ENCODE measurements around the gene OSBP.
A peak's percentile ranks its signal among the peaks of the same experiment; 100 is the strongest.

The OSBP gene

DNA sequence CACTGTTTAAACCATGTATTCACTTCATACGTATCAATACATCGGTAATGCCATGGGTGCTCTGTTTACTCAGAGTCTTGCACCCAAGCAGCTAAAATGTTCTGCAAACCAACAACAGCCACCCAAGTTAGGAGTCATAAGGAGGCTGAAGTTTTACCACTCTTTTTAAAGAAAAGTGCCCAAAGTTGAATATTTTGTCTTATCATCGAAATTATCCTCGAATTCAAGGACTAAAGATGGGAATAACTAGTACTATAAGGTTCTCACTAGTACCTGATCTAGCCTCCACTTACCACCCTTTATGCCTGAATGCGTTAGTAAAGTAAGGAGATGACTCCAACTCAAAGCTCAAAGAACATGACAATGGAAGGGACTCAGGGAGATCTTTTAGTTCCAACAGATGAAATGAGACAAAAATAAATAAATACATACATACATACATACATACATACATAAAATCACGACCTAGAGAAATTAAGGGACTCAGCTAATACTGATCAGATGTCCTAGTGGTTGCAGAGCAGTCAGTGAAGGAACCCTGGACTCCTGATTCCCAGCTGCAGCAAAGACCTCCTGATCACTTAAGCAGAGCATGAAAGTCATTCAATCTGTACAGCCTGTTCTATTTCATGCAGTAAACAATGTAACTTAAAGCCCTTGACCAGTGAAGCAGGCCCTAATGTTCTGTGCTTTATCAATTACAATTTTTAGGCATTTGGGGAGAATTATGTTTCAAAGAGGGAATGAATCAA is 7.7 kb downstream of the OSBP start:
- no peak for DNase-seq (ENCODE audit: low read depth)

GRCh38 chr11:59602432-59602831 is 13.1 kb downstream of the OSBP start:
- no peak for DNase-seq (ENCODE audit: low read depth)

DNA sequence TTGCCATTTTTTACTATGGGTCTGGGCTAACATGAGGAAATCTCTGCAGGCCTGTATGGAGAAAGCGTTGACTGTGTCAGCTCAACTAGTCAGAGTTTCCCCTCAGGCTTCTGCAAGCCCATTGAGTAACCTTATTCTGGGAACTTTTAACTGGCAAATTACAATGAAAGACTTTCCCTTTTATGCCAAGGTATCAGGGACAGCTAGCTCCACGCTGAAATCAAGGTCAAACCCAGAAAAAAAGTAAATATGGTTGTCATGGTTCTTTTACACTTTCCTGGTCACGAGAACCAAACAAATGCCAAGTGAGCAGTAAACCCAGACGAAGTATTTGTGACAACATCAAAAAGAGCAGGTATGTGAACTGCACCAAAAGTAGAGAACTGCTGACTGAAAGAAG is 13.8 kb downstream of the OSBP start:
- no peak for DNase-seq (ENCODE audit: low read depth)

GRCh38 chr11:59600636-59601035 is 14.9 kb downstream of the OSBP start:
- DNase-seq (ENCODE audit: low read depth), result no peak

DNA sequence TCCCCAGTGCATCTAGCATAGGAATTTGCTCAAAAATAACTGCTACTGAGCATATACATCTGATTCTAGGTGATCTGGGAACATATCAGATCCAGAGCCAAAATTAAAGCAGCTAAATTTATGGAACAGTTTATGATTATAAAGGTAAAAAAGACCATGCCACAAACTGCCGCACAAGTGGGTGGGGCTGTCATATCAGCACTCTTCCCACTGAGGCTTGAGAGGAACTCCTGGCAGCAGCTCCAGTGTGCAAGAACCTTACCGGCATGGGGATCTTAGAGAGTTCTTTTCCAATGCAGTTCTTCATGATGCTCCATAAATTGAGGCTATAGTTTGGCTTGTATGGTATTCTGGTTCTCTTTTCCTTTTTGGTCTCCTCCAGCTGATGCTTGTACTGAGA is 15.3 kb downstream of the OSBP start:
- no peak for DNase-seq (ENCODE audit: low read depth)

- DNase-seq (ENCODE audit: low read depth), result no peak
These were observed 16.6 kb downstream of the OSBP start for GRCh38 chr11:59598961-59599360.

GRCh38 chr11:59584294-59584693 is 31.3 kb downstream of the OSBP start:
- no peak for DNase-seq (ENCODE audit: low read depth)

DNA sequence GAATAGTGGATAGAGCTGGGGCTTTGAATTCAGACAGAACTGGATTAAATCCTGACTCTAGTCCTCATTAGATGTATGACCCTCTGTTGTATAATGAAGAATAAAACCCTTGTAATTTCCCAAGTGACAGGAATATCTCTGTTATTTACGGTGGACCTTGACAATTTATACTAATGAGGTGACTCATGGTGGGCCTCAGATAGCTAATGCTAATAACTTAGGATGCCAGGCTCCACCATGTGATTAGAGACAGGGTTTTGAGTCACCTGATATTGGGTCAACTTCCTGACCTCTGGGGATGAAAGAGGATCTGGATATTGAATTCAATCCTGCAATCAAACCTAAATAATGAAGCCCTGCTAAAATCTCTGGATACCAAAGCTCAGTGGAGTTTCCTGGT is 33.6 kb downstream of the OSBP start:
- DNase-seq (ENCODE audit: low read depth), result no peak

DNA sequence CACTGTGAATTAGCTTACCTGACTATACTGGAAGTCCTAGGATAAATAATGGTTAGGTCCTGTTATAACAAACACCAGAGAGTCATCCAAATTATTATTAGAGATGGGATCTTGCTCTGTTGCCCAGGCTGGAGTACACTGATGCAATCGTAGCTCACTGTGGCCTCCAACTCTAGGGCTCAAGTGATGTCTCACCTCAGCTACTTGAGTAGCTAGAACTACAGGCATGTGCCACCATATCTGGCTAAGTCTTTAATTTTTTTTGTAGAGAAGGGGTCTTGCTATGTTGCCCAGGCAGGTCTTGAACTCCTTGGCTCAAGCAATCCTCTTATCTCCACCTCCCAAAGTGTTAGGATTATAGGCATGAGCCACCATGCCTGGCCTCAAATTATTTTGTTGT is 37.2 kb downstream of the OSBP start:
- no peak for DNase-seq (ENCODE audit: low read depth)

DNA sequence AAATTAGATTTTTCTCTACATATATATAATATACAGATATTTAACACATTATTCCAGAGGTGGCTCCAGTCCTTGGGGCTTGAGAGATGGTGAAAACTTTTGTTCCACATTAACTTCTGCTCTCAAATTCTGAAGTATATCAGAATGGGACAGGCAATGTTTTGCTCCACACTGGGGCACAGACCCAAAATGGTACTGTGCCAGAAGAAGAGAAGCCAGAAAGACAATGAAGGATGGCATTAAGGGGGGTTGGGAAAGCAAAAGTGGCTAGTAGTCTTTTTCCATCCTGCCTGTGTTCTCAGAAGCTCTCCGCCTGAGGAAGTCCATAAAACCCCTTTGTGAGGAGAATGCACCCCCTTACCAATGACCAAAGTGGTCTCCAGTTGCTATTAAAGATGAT is 40.1 kb downstream of the OSBP start:
- no peak for DNase-seq (ENCODE audit: low read depth)

- no peak for DNase-seq (ENCODE audit: low read depth)
These were observed 40.6 kb downstream of the OSBP start for GRCh38 chr11:59574932-59575502.

- no peak for DNase-seq (ENCODE audit: low read depth)
These were observed 41.1 kb downstream of the OSBP start for GRCh38 chr11:59574467-59574866.

- DNase-seq (ENCODE audit: low read depth), result peak; percentile 73
These were observed 42.4 kb downstream of the OSBP start for GRCh38 chr11:59573216-59573615.

DNA sequence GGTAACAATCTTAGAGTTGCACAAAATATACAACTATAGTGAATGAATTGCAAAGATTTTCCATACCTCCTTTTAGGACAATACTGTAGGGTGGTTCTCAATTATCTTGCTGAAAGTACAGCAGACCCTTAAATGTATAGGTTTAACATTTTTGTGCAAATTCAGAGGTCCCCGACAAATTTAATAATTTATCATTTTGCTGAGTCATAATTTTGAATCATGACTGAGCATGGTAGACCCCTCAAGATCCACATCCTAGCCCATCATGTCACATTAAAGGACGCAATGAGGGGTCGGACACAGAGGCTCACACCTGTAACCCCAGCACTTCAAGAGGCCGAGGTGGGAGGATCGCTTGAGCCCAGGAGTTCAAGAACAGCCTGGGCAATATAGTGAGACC is 43.5 kb downstream of the OSBP start:
- no peak for DNase-seq (ENCODE audit: low read depth)

DNA sequence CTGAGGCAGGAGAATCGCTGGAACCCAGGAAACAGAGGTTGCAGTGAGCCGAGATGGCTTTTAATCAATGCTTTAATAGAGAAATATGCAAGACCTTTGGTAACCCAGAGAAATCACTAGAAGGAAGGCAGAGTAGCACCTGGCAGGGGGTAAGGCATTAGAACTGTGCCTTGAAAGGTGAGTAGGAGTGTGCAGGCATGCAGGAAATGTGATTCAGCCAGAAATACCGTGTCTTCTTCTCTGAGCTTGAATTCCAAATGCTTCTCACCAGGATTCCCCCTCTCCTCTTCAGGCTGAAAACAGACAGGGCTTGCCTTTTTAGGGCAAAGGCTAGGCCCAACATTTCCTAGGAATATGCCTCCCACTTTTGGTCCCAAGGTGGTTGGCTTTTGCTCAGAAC is 53.3 kb downstream of the OSBP start:
- no peak for DNase-seq (ENCODE audit: low read depth)

GRCh38 chr11:59560702-59561473 is 54.7 kb downstream of the OSBP start:
- DNase-seq (ENCODE audit: low read depth), result peak; percentile 14

DNA sequence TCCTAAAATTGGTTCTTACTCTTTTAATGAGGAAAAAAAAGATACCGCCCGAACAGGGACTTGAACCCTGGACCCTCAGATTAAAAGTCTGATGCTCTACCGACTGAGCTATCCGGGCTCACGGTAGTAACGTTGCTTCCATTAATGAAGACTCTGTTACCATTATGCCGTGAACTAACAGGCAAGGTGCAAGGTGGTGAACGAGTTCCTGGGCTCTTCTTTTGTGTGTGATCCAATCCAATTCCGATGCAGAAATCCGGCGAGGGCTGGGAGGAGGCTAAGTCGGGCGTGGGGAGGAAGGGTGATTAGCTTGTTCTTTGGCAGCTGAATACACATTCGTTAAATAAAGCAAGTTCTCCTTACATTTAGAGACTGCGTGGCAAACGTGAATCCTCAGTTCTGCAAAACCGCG is 55.3 kb downstream of the OSBP start:
- peak; percentile 18 for DNase-seq (ENCODE audit: low read depth)

DNA sequence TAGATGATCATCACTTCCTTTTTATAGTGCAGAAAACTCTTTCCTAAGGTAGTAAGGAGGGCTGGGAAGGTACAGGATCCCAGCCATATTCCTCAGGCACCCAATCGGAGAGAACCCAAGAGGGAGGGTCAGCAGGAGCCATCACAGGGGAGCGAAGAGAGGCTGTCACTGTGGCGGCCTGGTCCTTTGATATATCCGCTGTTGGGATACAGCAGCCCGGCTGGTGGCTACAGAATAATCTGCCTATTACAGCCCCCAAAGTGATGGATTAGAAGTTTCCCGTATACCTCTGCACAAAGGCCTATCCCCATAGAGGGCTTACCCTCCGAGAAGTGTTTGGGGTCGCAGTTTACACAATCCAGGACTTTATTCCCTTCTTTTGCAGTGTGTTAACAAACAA is 55.7 kb downstream of the OSBP start:
- no peak for DNase-seq (ENCODE audit: low read depth)

DNA sequence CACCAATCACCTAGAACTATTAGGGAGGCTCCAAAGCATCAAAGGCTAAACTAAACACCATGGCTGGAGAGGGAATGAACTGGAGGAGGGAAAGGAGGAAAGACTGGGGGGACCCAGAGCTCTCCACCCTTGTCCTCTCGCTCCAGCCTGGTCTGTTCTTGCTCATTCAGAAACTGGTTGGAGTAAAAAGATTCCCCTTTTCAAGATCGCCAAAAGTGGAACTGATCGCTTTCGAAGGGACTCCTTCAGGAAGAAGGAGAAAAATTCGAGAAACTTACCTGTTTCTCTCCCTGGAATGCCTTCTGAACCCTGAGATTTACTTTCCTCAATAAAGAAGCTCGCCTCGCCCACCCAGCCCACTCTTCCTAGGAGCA is 57.3 kb downstream of the OSBP start:
- DNase-seq (ENCODE audit: low read depth), result no peak

- no peak for DNase-seq (ENCODE audit: low read depth)
These were observed 58.6 kb downstream of the OSBP start for GRCh38 chr11:59556917-59557348.

- DNase-seq (ENCODE audit: low read depth), result peak; percentile 48
These were observed 59.3 kb downstream of the OSBP start for GRCh38 chr11:59556115-59556916.

DNA sequence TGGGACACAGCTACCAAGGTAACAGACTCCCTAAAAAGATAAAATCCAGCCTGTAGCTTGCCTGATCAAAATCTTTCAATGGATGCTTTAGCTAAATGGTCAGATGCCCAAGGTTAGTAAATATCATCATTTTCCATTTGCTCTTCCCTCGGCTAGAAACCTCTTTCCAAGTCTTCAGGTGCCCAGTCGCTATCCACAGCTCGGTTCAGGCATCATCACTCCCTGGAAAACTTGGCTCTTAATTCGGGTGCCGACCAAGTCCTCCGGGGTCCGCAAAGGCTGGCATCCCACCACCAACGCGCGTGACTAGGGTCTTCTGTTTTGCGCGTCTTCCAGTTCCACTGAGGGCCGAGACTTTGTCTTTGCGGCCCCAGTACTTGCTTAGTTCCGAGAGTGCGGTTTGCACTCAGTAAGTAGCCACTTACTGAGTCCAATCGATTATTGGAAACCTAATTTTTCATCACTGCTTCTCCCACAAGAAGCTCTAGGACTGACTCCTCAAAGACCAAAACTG is 59.9 kb downstream of the OSBP start:
- DNase-seq (ENCODE audit: low read depth), result no peak

All from GM04503 (cell line).